AG04450 (cell line): ENCODE data around the gene PMFBP1. TPM values are rescaled to one million over a fixed set of nuclear protein-coding genes. Genes with fewer than 3 reads are reported as not detected.

Experiments used
- CTCF ChIA-PET: fragments of 300-600, 350-600 bp; formaldehyde crosslinking; extraction: SDS; loops from one replicate; lab custom pipeline; 2022; ENCODE audit warnings: antibody characterized with exemption, inconsistent platforms; lab: Charles Lee
- POLR2A ChIA-PET: fragments of 350-600 bp; formaldehyde crosslinking; extraction: SDS; loops from one replicate; lab custom pipeline; 2021; ENCODE audit warnings: antibody characterized with exemption, inconsistent platforms; lab: Yijun Ruan, JAX
- DNase-seq: peaks from one replicate; pipeline ENCODE4 v3.0.0-alpha.2; 2011; ENCODE audit warnings: low read depth, low spot score
- H3K27ac ChIP-seq: one replicate; pipeline ENCODE4 v1.5.1; 2012; ENCODE audit warnings: low read depth, low read length, control low read depth
- H3K27me3 ChIP-seq: one replicate; pipeline ENCODE4 v1.6.0; 2012; ENCODE audit warnings: low read length; ENCODE audit not compliant: control insufficient read depth, insufficient read depth
- H3K4me3 ChIP-seq: 2 replicates; pipeline ENCODE4 v1.5.1; 2011; ENCODE audit warnings: mild to moderate bottlenecking, low read depth, low read length, control low read depth
- H3K9me3 ChIP-seq: 2 replicates; pipeline ENCODE4 v1.5.1; 2012; ENCODE audit warnings: low read length; ENCODE audit not compliant: control insufficient read depth, insufficient read depth
- CTCF ChIP-seq: IDR thresholded peaks from 2 replicates; pipeline ENCODE4 v1.5.1; 2011; ENCODE audit warnings: low read depth, low read length, control low read depth, inconsistent platforms
- polyA plus RNA-seq: library from polyadenylated mRNA; depleted of rRNA; stranded (reverse); fragments of >200 nt; gene quantifications from 2 replicates; pipeline ENCODE4 v1.2.3, GENCODE V29; 2011

Gene PMFBP1
- polyA plus RNA-seq, 1 experiment: not detected

DNA sequence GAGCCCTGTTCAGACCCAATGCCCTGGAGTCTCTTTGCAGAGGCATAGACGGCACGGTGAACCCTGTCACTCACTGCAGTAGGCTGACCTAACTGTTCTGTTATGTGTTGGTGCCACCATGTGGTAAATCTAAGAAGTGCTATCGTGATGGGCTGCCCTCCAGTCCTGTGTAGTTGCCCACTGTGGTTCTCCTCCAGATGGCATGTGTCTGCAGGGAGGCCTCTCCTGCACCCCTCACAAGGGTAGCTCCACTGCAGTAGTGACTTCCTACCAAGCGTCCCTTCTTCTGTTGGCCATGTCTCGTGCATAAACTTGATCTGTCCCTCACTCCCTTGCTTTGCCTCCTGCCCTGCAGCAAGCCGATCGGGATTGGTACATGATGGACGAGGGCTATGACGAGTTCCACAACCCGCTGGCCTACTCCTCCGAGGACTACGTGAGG lies 72.6 kb downstream of the PMFBP1 start:
- H3K27ac ChIP-seq: no peak overlapping the region
- no peak for DNase-seq
- ChIA-PET POLR2A (no interaction called here), CTCF (interaction anchor here (0.6 to 2.2 kb wide), 4 partner anchors 27 to 1515 kb away, joined by 3 to 15 read pairs (median 6); partner anchors contain the start of gene HPR)
- H3K27me3 ChIP-seq: no peaks in the 10 kb centered on the region
- no peak overlapping the region for H3K4me3 ChIP-seq
- peak; percentile 56 for TF ChIP-seq CTCF
- no peaks in the 10 kb centered on the region for H3K9me3 ChIP-seq

GRCh38 chr16:72098936-72099335 lies 73.0 kb downstream of the PMFBP1 start:
- no peaks in the 10 kb centered on the region; the same call in 1 of the 2 replicates for H3K9me3 ChIP-seq

DNA sequence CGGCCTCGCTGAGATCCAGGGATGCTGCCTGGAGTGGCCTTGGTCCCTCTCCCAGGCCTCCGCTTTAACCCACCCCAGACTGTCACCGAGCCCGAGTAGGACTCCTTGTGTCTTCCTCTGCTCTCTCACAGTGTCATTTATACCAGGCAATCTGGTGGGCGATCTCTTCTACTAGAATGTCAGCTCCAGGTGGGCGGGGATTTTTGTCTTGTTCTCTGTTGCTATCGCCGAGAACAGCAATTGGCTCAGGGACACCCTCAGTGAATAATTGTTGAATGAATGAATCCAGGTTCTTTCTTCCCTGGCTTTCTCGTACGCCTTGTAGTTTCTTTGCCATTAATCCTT lies 77.7 kb downstream of the PMFBP1 start:
- no peak for TF ChIP-seq CTCF
- H3K27ac ChIP-seq: peak overlapping the region; percentile 77
- no peaks in the 10 kb centered on the region for H3K27me3 ChIP-seq
- POLR2A ChIA-PET: no interaction called here
- H3K4me3 ChIP-seq: peak overlapping the region; percentile 98
- no peaks in the 10 kb centered on the region; the same call in 1 of the 2 replicates for H3K9me3 ChIP-seq
- no peak for DNase-seq
- CTCF ChIA-PET: interaction anchor here (0.6 to 5.2 kb wide), 3 partner anchors 27 to 1887 kb away, joined by 3 to 41 read pairs (median 10); no protein-coding TSS in a partner anchor

More at GRCh38 chr16:72098936-72099335, 73.0 kb downstream of the PMFBP1 start:
- no peak for DNase-seq
- Histone ChIP-seq H3K27me3 (no peaks in the 10 kb centered on the region), H3K27ac (no peak overlapping the region), H3K4me3 (no peak overlapping the region)
- ChIA-PET CTCF (interaction anchor here (2.2 kb wide), 2 partner anchors 32 to 37 kb away, joined by 7 to 15 read pairs; partner anchors contain the start of gene HPR), POLR2A (no interaction called here)
- TF ChIP-seq CTCF: no peak

DNA sequence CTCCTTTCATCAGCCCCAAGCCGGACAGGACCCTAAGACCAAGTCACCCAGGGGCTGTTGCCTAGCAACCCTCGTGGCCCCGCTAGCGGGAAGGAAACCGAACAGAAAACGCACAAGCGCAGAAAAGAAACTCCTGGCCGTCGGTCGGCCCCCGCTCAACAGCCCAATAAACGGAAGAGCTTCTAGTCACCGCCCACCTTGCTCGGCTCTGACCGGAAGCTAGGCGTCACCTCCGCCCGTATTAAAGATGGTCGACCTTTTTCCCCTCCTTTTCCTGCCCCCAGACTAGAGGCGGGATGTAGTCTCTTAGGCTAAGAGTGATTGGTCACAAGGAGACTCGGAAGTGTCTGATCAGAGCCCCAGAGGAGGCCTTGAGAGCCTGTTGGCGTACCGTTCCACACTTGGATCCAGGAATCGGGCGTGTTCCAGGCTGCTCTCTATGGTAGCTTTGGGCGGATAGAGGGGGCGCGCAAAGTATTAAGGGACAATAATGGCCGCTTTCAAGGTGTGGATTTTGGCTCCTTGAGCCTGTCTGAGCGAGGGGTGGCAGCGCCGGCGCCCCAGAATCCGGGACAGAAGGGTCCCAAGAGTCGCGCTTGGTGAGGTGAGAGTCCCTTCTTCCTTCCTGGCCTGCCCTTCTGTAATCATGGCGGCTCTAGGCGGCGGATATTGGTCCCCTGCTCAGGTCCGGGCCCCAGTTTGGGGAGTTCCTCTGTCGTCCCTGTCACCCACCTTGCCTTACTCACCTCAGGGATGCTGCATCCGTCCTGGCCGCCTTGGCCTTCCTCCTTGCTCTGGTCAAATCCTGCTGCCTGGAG lies 78.3 kb downstream of the PMFBP1 start, which contains the start of the genes DHX38 and TXNL4B:
TSS of gene DHX38 (plus strand) at position 400 of the 818 bp plus-strand sequence. CDS start 2,311 bp downstream, outside the sequence.
TSS of gene TXNL4B (minus strand) at position 173 of the 818 bp plus-strand sequence. CDS start 2,871 bp downstream, outside the sequence.
- Histone ChIP-seq H3K4me3 (peak within 1 kb of the TSS; percentile 98), H3K27ac (peak within 1 kb of the TSS; percentile 77), H3K9me3 (no peaks in the 10 kb centered on the region; the same call in 1 of the 2 replicates), H3K27me3 (no peaks in the 10 kb centered on the region)
- peak; percentile 2; the same call in 1 of the 2 replicates for TF ChIP-seq CTCF
- ChIA-PET CTCF (interaction anchor here (1.0 to 5.2 kb wide), 4 partner anchors 26 to 132 kb away, joined by 3 to 41 read pairs (median 10); no protein-coding TSS in a partner anchor), POLR2A (interaction anchor here (1.0 kb wide), 1 partner anchor 17 kb away, joined by 3 read pairs; no protein-coding TSS in a partner anchor)
- peak; percentile 97 for DNase-seq
